Loucy (cell line): ENCODE measurements around the gene SPDL1.
"Not testable (repeated sequence)": the region's sequence is repeated elsewhere in the genome, so short reads cannot be mapped to it uniquely, and the experiment has no call there.

ENCODE experiments used
- H2AFZ ChIP-seq: fragments of 200-600 bp; sonication (generic); 2 replicates; pipeline ENCODE4 v1.6.0; 2016; ENCODE audit warnings: antibody characterized with exemption, mild to moderate bottlenecking, low read length, moderate library complexity
- H3F3A ChIP-seq: fragments of 200-600 bp; 2 replicates; pipeline ENCODE4 v1.6.0; 2016; ENCODE audit warnings: antibody characterized with exemption, low read depth, mild to moderate bottlenecking
- H3K27me3 ChIP-seq: fragments of 200-600 bp; sonication (generic); 2 replicates; pipeline ENCODE4 v1.6.1; 2014; ENCODE audit warnings: low read length, mild to moderate bottlenecking; ENCODE audit not compliant: insufficient read depth, poor library complexity, severe bottlenecking
- H3K36me3 ChIP-seq: fragments of 200-600 bp; sonication (generic); 2 replicates; pipeline ENCODE4 v1.6.1; 2016; ENCODE audit warnings: low read length; ENCODE audit not compliant: insufficient read depth
- H3K4me1 ChIP-seq: fragments of 200-600 bp; sonication (generic); 2 replicates; pipeline ENCODE4 v1.5.1; 2014; ENCODE audit warnings: low read length, mild to moderate bottlenecking; ENCODE audit not compliant: insufficient read depth, poor library complexity, severe bottlenecking
- H3K4me2 ChIP-seq: fragments of 200-600 bp; sonication (generic); 2 replicates; pipeline ENCODE4 v1.6.0; 2014; ENCODE audit warnings: antibody characterized with exemption, low read length, low read depth, mild to moderate bottlenecking; ENCODE audit not compliant: poor library complexity, severe bottlenecking
- H3K4me3 ChIP-seq: fragments of 200-600 bp; sonication (generic); 2 replicates; pipeline ENCODE4 v1.5.1; 2014; ENCODE audit warnings: low read length, mild to moderate bottlenecking, mixed read lengths; ENCODE audit not compliant: poor library complexity, severe bottlenecking
- H3K79me2 ChIP-seq: fragments of 200-600 bp; sonication (generic); 2 replicates; pipeline ENCODE4 v1.6.1; 2014; ENCODE audit warnings: low read length; ENCODE audit not compliant: insufficient read depth
- H3K9ac ChIP-seq: fragments of 200-600 bp; sonication (generic); 2 replicates; pipeline ENCODE4 v1.6.0; 2014; ENCODE audit warnings: mild to moderate bottlenecking, low read depth, low read length, moderate library complexity; ENCODE audit not compliant: poor library complexity, severe bottlenecking
- H3K9me2 ChIP-seq: fragments of 200-600 bp; sonication (generic); replicated peaks from 2 replicates; pipeline ENCODE4 v1.6.1; 2016; ENCODE audit warnings: low read depth, low read length, mixed read lengths
- H3K9me3 ChIP-seq: fragments of 200-600 bp; sonication (generic); 2 replicates; pipeline ENCODE4 v1.6.1; 2014; ENCODE audit warnings: mild to moderate bottlenecking, antibody characterized with exemption, low read length, low read depth; ENCODE audit not compliant: insufficient read depth
- H4K20me1 ChIP-seq: fragments of 200-600 bp; sonication (generic); 2 replicates; pipeline ENCODE4 v1.6.0; 2014; ENCODE audit warnings: antibody characterized with exemption, low read length, mild to moderate bottlenecking; ENCODE audit not compliant: insufficient read depth, poor library complexity, severe bottlenecking
- CTCF ChIP-seq: fragments of 200-600 bp; sonication (generic); conservative IDR thresholded peaks from 2 replicates; pipeline ENCODE4 v1.5.1; 2014; ENCODE audit warnings: mild to moderate bottlenecking, antibody characterized with exemption, low read length
- EZH2phosphoT487 ChIP-seq: fragments of 200-600 bp; IDR thresholded peaks from 2 replicates; pipeline ENCODE4 v1.6.1; 2018; ENCODE audit warnings: antibody characterized with exemption, mild to moderate bottlenecking, moderate library complexity, borderline replicate concordance

Gene SPDL1

GRCh38 chr5:169609716-169610115 lies 26.1 kb downstream of the SPDL1 start:
- Histone ChIP-seq H2AFZ (no peak overlapping the region), H3K9me3 (no peaks in the 10 kb centered on the region), H3K27me3 (no peaks in the 10 kb centered on the region), H3K79me2 (no peaks in the 10 kb centered on the region), H3K4me1 (no peaks in the 10 kb centered on the region), H4K20me1 (no peaks in the 10 kb centered on the region), H3K36me3 (no peaks in the 10 kb centered on the region), H3F3A (no peaks in the 10 kb centered on the region), H3K4me3 (no peak overlapping the region), H3K4me2 (no peak overlapping the region), H3K9ac (no peak overlapping the region), H3K9me2 (no peaks in the 10 kb centered on the region)
- no peak for TF ChIP-seq EZH2phosphoT487
- TF ChIP-seq CTCF = no peak

GRCh38 chr5:169610606-169611005 lies 27.0 kb downstream of the SPDL1 start:
- no peak overlapping the region for H3K4me2 ChIP-seq
- H3K36me3 ChIP-seq = no peaks in the 10 kb centered on the region
- H2AFZ ChIP-seq = no peak overlapping the region
- H3K27me3 ChIP-seq = no peaks in the 10 kb centered on the region
- no peaks in the 10 kb centered on the region for H3K9me2 ChIP-seq
- H3K9me3 ChIP-seq = no peaks in the 10 kb centered on the region
- no peaks in the 10 kb centered on the region for H3K4me1 ChIP-seq
- no peaks in the 10 kb centered on the region for H4K20me1 ChIP-seq
- no peak overlapping the region for H3K9ac ChIP-seq
- TF ChIP-seq CTCF (no peak), EZH2phosphoT487 (no peak)
- H3K4me3 ChIP-seq = no peak overlapping the region
- no peaks in the 10 kb centered on the region for H3F3A ChIP-seq
- H3K79me2 ChIP-seq = no peaks in the 10 kb centered on the region

GRCh38 chr5:169615561-169615960 lies 32.0 kb downstream of the SPDL1 start:
- Histone ChIP-seq H3K4me3 (no peak overlapping the region), H3K4me2 (no peak overlapping the region), H3K9me2 (no peaks in the 10 kb centered on the region), H2AFZ (no peak overlapping the region), H3K9ac (no peak overlapping the region), H3F3A (no peaks in the 10 kb centered on the region), H3K4me1 (no peaks in the 10 kb centered on the region), H3K27me3 (no peaks in the 10 kb centered on the region), H3K9me3 (no peaks in the 10 kb centered on the region), H3K36me3 (no peaks in the 10 kb centered on the region), H3K79me2 (no peaks in the 10 kb centered on the region), H4K20me1 (no peaks in the 10 kb centered on the region)
- no peak for TF ChIP-seq EZH2phosphoT487
- no peak for TF ChIP-seq CTCF

- H3K79me2 ChIP-seq, H4K20me1 ChIP-seq, H3K9ac ChIP-seq, H3K4me1 ChIP-seq, H3K27me3 ChIP-seq, H3K4me3 ChIP-seq, H3K4me2 ChIP-seq, H3F3A ChIP-seq, H3K9me3 ChIP-seq, H3K9me2 ChIP-seq, H3K36me3 ChIP-seq, H2AFZ ChIP-seq: not testable (repeated sequence)
Observed at GRCh38 chr5:169624307-169624706, 40.7 kb downstream of the SPDL1 start.
